Lung (tissue), 12 donors: ENCODE measurements around the gene PDE9A. TPM values are rescaled to one million over a fixed set of nuclear protein-coding genes. Genes with fewer than 3 reads are reported as not detected.
A peak's percentile ranks its signal among the peaks of the same experiment; 100 is the strongest.

Experiments used
- ATAC-seq: fragments of 200-7000 bp; cut with Tn5 transposase; one replicate; pipeline ENCODE4 v1.9.1; 2020; ENCODE audit warnings: moderate number of reproducible peaks; ENCODE audit not compliant: insufficient read depth, low FRiP score
- DNase-seq, 3 donors: peaks; one replicate each; pipeline ENCODE4 v3.0.0-alpha.2; 2013 to 2017
- H3K27ac ChIP-seq, 2 donors: one replicate each; pipeline ENCODE4 v1.5.1; 2013; ENCODE audit warnings: mild to moderate bottlenecking in 2 of 2, moderate library complexity in 2 of 2, control low read depth in 1 of 2, inconsistent platforms in 1 of 2, low read depth in 1 of 2, low read length in 1 of 2
- H3K27me3 ChIP-seq, 3 donors: one replicate each; pipeline ENCODE4 v1.5.1; 2013; ENCODE audit warnings: low read length in 2 of 3; ENCODE audit not compliant: control insufficient read depth in 3 of 3, insufficient read depth in 3 of 3
- H3K36me3 ChIP-seq, 4 donors: one replicate each; pipeline ENCODE4 v1.5.1; 2013; ENCODE audit warnings: low read length in 4 of 4, mild to moderate bottlenecking in 1 of 4, moderate library complexity in 1 of 4; ENCODE audit not compliant: control insufficient read depth in 4 of 4, insufficient read depth in 4 of 4
- H3K4me1 ChIP-seq, 5 donors: one replicate each; pipeline ENCODE4 v1.5.1; 2013; ENCODE audit warnings: low read length in 5 of 5, mild to moderate bottlenecking in 2 of 5, moderate library complexity in 1 of 5; ENCODE audit not compliant: control insufficient read depth in 5 of 5, insufficient read depth in 5 of 5
- H3K4me3 ChIP-seq: one replicate; pipeline ENCODE4 v1.5.1; 2013; ENCODE audit warnings: mild to moderate bottlenecking, control low read depth, moderate library complexity
- H3K9ac ChIP-seq, 2 donors: one replicate each; pipeline ENCODE4 v1.5.1; 2013; ENCODE audit warnings: low read length in 2 of 2, control low read depth in 1 of 2; ENCODE audit not compliant: insufficient read depth in 1 of 2
- H3K9me3 ChIP-seq, 4 donors: one replicate each; pipeline ENCODE4 v1.5.1; 2013; ENCODE audit warnings: low read length in 3 of 4, mild to moderate bottlenecking in 1 of 4, moderate library complexity in 1 of 4; ENCODE audit not compliant: control insufficient read depth in 4 of 4, insufficient read depth in 3 of 4
- WGBS, 2 donors: extraction: QIAGEN DNeasy Blood & Tissue Kit; methylation state at CpG; one replicate each; pipeline ENCODE4 v1.1.7; 2013; 5-methylcytosine and 5-hydroxymethylcytosine counted together
- polyA plus RNA-seq, 2 donors: library from polyadenylated mRNA; stranded (reverse); fragments of 200-250 nt; gene quantifications; one replicate each; pipeline ENCODE4 v1.2.1, GENCODE V29; 2013
- total RNA-seq, 2 donors: library from RNA; depleted of rRNA in 1 of 2; stranded (reverse); fragments of >200 nt in 1 of 2; gene quantifications; one replicate each; pipeline ENCODE4 v1.2.1, GENCODE V29; 2014 to 2021
- TF ChIP-seq, protein P1 (sequence below): IDR thresholded peaks from 2 replicates; pipeline ENCODE4 v1.5.1; 2012; ENCODE audit warnings: mild to moderate bottlenecking; ENCODE audit errors: control extremely low read depth, extremely low read depth
- donor health status: control.
- donor health status: control.
- donor health status: Bipolar disorder and iron deficiency.
- donor health status: healthy.
- donor health status: DM: yes; HTN: yes; CAD: no.

PDE9A gene
- total and polyA plus RNA-seq, 4 donors = 5.3 to 17.0 (median 6.9) TPM

- TF ChIP-seq, protein P1, sequence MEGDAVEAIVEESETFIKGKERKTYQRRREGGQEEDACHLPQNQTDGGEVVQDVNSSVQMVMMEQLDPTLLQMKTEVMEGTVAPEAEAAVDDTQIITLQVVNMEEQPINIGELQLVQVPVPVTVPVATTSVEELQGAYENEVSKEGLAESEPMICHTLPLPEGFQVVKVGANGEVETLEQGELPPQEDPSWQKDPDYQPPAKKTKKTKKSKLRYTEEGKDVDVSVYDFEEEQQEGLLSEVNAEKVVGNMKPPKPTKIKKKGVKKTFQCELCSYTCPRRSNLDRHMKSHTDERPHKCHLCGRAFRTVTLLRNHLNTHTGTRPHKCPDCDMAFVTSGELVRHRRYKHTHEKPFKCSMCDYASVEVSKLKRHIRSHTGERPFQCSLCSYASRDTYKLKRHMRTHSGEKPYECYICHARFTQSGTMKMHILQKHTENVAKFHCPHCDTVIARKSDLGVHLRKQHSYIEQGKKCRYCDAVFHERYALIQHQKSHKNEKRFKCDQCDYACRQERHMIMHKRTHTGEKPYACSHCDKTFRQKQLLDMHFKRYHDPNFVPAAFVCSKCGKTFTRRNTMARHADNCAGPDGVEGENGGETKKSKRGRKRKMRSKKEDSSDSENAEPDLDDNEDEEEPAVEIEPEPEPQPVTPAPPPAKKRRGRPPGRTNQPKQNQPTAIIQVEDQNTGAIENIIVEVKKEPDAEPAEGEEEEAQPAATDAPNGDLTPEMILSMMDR = no peak
- Histone ChIP-seq H3K27me3 (no peaks in the 10 kb centered on the region), H3K9me3 (no peaks in the 10 kb centered on the region), H3K36me3 (no peaks in the 10 kb centered on the region), H3K4me1 (peaks cover 0 to 6% (median 0%) of the 10 kb centered on the region in 5 donors), H3K27ac (no peak overlapping the region), H3K4me3 (no peak overlapping the region), H3K9ac (no peak overlapping the region)
- DNase-seq (peak in 1 of 3 donors; percentile 16), ATAC-seq (no peak)
- 43 to 54% methylated on average over 13 of the region's 13 CpGs for WGBS, 2 donors
These were observed 29.2 kb upstream of the PDE9A start for GRCh38 chr21:42624095-42624790.

GRCh38 chr21:42624936-42625335, 28.5 kb upstream of the PDE9A start:
- 88% methylated on average over 6 of the region's 6 CpGs for WGBS, 2 donors
- Histone ChIP-seq H3K4me1 (peaks cover 0 to 6% (median 0%) of the 10 kb centered on the region in 5 donors), H3K27ac (no peak overlapping the region), H3K36me3 (no peaks in the 10 kb centered on the region), H3K9me3 (no peaks in the 10 kb centered on the region), H3K4me3 (no peak overlapping the region), H3K27me3 (no peaks in the 10 kb centered on the region), H3K9ac (no peak overlapping the region)
- no peak for DNase-seq
- TF ChIP-seq, protein P1 = no peak
- ATAC-seq = no peak

DNA sequence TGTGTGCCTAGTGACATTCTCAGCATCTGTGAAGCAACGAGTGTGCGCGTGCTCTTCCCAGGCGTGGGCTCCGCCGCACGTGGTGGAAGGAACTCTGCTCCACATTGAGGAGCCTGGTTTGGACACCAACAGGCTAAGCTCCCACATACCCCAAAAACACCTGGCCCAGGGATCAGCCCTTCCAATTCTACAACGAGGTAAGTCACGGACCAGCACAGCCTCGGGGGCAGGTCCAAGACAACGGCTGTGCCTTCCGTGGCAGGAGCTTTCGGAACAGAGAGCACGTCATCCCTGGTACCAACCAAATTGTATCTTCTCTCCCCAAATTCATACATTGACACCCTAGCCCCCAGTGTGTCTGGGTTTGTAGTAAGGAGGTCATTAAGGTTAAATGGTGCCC, 27.2 kb upstream of the PDE9A start:
- WGBS, 2 donors = 93% methylated on average over 14 of the region's 14 CpGs
- no peak for DNase-seq
- TF ChIP-seq, protein P1 = no peak

More for the DNA sequence above, 27.2 kb upstream of the PDE9A start:
- Histone ChIP-seq H3K27me3 (no peaks in the 10 kb centered on the region), H3K4me3 (no peak overlapping the region), H3K36me3 (no peaks in the 10 kb centered on the region), H3K9ac (no peak overlapping the region), H3K4me1 (peaks cover 0 to 5% (median 0%) of the 10 kb centered on the region in 5 donors), H3K9me3 (peaks cover 0 to 2% (median 0%) of the 10 kb centered on the region in 4 donors), H3K27ac (no peak overlapping the region)
- no peak for ATAC-seq
